Parathyroid adenoma (tissue), 2 donors: ENCODE results near the gene PACS1.
A peak's percentile ranks its signal among the peaks of the same experiment; 100 is the strongest.

Source experiments
- H2AFZ ChIP-seq: fragments of 300-600 bp; sonication (generic); one replicate; pipeline ENCODE4 v1.7.0; 2017; ENCODE audit warnings: antibody characterized with exemption, mild to moderate bottlenecking
- H3K27ac ChIP-seq: fragments of 300-600 bp; sonication (generic); one replicate; pipeline ENCODE4 v1.7.0; 2017
- H3K27me3 ChIP-seq: fragments of 300-600 bp; sonication (generic); one replicate; pipeline ENCODE4 v1.7.0; 2017; ENCODE audit warnings: low read length; ENCODE audit not compliant: control insufficient read depth, insufficient read depth
- H3K36me3 ChIP-seq: fragments of 300-600 bp; sonication (generic); one replicate; pipeline ENCODE4 v1.7.0; 2017; ENCODE audit warnings: low read length; ENCODE audit not compliant: control insufficient read depth, insufficient read depth
- H3K4me1 ChIP-seq: fragments of 300-600 bp; sonication (generic); one replicate; pipeline ENCODE4 v1.7.0; 2017; ENCODE audit warnings: control low read depth
- H3K4me2 ChIP-seq: fragments of 300-600 bp; sonication (generic); one replicate; pipeline ENCODE4 v1.7.0; 2017; ENCODE audit warnings: low read length
- H3K4me3 ChIP-seq: fragments of 300-600 bp; sonication (generic); one replicate; pipeline ENCODE4 v1.7.0; 2017; ENCODE audit warnings: low read depth, low read length
- H3K79me2 ChIP-seq: fragments of 300-600 bp; sonication (generic); one replicate; pipeline ENCODE4 v1.7.0; 2017; ENCODE audit warnings: control low read depth
- H3K9ac ChIP-seq: fragments of 300-600 bp; sonication (generic); one replicate; pipeline ENCODE4 v1.7.0; 2017; ENCODE audit warnings: mild to moderate bottlenecking
- H3K9me3 ChIP-seq: fragments of 300-600 bp; sonication (generic); one replicate; pipeline ENCODE4 v1.7.0; 2017; ENCODE audit warnings: low read length; ENCODE audit not compliant: control insufficient read depth
- TF ChIP-seq, protein P1 (sequence below): fragments of 300-600 bp; sonication (generic); IDR thresholded peaks from one replicate; pipeline ENCODE4 v1.7.0; 2017; ENCODE audit warnings: antibody characterized with exemption, mild to moderate bottlenecking
- donor health status: primary hyperparathyroidism.

PACS1 gene

DNA sequence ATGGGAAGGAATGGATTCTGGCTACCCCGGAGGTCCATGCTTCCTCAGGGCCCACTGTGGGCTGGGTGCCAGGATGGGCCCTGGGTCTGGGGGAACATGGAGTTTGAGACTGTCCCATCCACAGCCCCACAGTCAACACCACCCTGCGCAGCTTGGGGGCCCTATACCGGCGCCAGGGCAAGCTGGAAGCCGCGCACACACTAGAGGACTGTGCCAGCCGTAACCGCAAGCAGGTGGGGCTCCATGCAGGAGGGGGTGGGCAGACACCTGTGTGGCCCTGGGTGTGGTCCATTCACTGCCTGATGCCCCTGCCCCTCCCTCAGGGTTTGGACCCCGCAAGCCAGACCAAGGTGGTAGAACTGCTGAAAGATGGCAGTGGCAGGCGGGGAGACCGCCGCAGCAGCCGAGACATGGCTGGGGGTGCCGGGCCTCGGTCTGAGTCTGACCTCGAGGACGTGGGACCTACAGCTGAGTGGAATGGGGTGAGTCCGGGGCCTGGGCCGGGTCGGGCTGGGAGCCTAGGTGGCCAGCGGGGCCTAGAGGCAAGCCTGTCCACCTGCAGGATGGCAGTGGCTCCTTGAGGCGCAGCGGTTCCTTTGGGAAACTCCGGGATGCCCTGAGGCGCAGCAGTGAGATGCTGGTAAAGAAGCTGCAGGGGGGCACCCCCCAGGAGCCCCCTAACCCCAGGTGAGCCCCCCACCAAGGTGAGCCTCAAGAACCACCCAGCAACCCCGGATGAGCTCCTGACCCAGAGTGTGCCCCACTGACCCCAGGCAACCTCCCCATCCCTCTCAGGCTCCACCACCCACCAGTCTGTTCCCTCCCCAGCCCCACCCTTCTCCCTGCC lies 195.7 kb downstream of the PACS1 start:
- Histone ChIP-seq H3K36me3 (no peaks in the 10 kb centered on the region), H3K4me1 (peaks cover 2% of the 10 kb centered on the region), H3K9ac (no peak overlapping the region), H2AFZ (no peak overlapping the region), H3K9me3 (no peaks in the 10 kb centered on the region), H3K79me2 (no peaks in the 10 kb centered on the region), H3K4me3 (no peak overlapping the region), H3K4me2 (no peak overlapping the region), H3K27ac (no peak overlapping the region), H3K27me3 (no peaks in the 10 kb centered on the region)
- TF ChIP-seq, protein P1, sequence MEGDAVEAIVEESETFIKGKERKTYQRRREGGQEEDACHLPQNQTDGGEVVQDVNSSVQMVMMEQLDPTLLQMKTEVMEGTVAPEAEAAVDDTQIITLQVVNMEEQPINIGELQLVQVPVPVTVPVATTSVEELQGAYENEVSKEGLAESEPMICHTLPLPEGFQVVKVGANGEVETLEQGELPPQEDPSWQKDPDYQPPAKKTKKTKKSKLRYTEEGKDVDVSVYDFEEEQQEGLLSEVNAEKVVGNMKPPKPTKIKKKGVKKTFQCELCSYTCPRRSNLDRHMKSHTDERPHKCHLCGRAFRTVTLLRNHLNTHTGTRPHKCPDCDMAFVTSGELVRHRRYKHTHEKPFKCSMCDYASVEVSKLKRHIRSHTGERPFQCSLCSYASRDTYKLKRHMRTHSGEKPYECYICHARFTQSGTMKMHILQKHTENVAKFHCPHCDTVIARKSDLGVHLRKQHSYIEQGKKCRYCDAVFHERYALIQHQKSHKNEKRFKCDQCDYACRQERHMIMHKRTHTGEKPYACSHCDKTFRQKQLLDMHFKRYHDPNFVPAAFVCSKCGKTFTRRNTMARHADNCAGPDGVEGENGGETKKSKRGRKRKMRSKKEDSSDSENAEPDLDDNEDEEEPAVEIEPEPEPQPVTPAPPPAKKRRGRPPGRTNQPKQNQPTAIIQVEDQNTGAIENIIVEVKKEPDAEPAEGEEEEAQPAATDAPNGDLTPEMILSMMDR: no peak

DNA sequence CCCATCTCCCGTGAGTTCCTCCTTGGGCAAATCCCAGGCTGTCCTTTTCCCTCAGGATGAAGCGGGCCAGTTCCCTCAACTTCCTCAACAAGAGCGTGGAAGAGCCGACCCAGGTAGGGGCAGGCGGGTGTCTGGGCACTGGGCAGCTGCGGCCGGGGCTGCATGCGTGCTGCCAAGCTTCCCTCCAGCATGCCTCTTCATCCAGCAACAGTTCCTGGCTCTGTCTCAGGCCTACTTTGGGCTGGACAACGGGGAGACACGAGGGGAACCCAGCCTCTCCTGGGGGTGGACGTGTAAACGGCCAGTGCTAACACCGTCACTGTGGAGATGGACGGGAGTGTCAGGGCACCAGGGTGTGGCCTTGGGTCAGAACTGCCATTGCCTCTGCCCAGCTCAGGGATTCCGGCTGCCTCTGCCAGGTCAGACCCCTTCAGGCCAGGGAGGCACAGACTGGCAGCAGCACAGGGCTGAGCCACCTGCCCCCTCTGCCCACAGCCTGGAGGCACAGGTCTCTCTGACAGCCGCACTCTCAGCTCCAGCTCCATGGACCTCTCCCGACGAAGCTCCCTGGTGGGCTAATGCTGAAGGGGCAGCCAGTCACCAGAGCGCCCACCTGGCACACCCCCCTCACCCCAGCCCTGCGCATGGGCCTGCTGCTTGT lies 196.4 kb downstream of the PACS1 start:
- Histone ChIP-seq H3K4me1 (peaks cover 2% of the 10 kb centered on the region), H3K9ac (no peak overlapping the region), H3K4me2 (no peak overlapping the region), H3K9me3 (no peaks in the 10 kb centered on the region), H3K4me3 (peak overlapping the region; percentile 27), H3K27ac (no peak overlapping the region), H2AFZ (no peak overlapping the region), H3K79me2 (no peaks in the 10 kb centered on the region), H3K27me3 (no peaks in the 10 kb centered on the region), H3K36me3 (no peaks in the 10 kb centered on the region)
- TF ChIP-seq, protein P1: no peak

DNA sequence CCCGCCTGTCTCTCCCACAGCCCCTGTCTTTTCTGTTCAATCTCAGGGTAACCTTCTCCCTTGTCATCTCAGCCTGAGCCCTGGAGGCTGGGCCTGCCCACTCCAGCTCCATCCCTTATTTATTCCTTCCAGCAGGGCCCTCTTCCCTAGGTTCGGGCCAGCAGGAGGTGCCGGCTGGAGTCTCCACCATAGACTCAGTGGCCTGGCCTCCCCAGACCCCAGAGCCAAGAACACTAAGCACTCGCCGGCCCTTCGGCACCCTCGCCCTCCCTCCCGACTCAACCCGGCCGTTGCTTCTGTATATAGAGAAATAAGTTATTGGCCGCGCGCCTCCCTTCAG lies 196.9 kb downstream of the PACS1 start:
- Histone ChIP-seq H3K27me3 (no peaks in the 10 kb centered on the region), H3K4me3 (peak overlapping the region; percentile 27), H2AFZ (no peak overlapping the region), H3K27ac (peak overlapping the region; percentile 97), H3K36me3 (no peaks in the 10 kb centered on the region), H3K4me1 (peaks cover 2% of the 10 kb centered on the region), H3K9ac (no peak overlapping the region), H3K9me3 (no peaks in the 10 kb centered on the region), H3K4me2 (peak overlapping the region; percentile 65), H3K79me2 (no peaks in the 10 kb centered on the region)
- TF ChIP-seq, protein P1: no peak

DNA sequence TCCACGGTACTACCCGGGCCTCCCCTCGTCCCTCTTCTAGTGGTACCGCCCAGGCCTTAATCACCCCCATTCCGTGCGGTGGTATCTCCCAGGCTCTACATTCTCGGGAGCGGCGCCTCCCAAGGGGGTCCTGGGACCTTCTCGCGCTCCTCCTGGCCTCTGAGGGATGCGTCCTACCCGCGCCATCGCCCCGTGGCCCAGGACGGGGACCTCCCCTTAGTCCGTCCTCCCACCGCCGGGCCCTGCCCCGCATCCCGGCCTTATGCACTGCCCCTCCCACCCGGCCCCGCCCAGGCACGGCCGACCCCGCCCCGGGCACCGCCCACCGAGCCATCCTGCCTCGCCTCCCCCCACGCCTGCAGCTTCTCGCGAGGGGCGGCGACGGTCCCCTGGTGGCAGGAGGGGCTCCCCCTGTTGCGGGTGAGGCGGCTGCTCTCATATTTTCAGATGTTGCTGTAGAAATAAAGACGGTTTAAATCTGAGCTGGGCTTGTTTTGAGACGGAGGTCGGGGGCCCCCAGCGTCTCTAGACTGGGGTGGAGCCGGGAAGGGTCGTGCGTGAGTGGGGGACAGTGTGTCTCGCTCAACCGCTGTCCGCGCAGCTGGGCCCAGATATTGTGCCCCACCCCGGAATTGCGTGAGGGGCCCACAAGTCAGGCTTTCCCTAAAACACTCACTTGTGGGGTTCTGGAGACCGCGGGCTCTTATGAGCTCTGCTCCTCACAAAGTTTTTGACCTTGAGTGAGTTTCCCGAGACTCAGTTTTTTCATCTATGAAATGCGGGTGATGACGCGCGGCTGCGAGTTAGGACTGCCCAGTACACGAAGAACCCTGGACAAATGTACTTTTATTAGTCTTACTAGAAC lies 197.5 kb downstream of the PACS1 start:
- Histone ChIP-seq H3K27me3 (no peaks in the 10 kb centered on the region), H3K9me3 (no peaks in the 10 kb centered on the region), H3K4me3 (peak overlapping the region; percentile 87), H3K36me3 (no peaks in the 10 kb centered on the region), H3K4me2 (peak overlapping the region; percentile 90), H3K9ac (peak overlapping the region; percentile 14), H2AFZ (peak overlapping the region; percentile 85), H3K79me2 (no peaks in the 10 kb centered on the region), H3K27ac (peak overlapping the region; percentile 97), H3K4me1 (peaks cover 2% of the 10 kb centered on the region)
- TF ChIP-seq, protein P1: no peak
